Measurements from ENCODE around the gene HIRA. TPM values are rescaled to one million over a fixed set of nuclear protein-coding genes. Genes with fewer than 3 reads are reported as not detected.

The HIRA gene
- polyA plus RNA-seq, 4 donors, result 22.8 to 32.8 (median 31.2) TPM

DNA sequence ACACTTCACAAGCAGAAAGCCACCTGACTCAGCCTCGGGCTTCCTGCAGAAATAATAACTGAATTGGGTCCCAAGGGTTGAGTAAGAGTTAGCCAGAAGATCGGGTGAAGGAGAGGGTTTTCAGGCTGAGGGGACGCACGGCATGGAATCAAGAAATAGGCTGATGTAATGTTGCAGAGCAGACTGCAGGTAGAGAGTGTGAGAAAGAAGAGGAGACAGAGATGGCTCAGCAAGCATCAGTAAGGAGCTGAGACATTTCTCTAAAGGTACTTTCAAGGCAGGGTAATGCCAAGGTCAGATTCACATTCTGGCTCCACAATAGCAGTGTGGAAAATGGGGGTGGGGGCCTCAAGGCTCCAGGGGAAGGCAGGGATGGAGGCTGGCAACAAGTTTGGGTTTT, 18.6 kb downstream of the HIRA start:
- DNase-seq (ENCODE audit: low read depth in 4 of 4, low spot score in 3 of 4), result no peak

DNA sequence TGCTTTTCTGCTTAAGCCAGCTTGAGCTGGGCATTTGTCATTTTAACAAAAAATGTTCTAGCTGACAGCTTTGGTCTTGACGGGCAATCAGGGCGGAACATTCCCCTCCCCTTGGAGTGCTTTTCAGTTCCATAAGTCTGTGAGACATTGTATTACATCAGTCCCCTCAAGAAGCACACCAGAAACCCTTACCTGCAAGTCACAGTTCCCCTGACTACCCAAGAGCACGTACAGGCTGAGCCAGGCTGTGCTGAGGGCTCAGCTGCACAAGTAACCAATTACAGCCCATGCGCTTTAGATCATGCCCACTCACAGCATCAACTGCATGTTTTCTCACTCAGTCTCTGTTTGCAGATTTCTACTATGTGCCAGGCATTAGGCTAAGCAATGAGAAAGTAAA, 19.1 kb downstream of the HIRA start:
- DNase-seq (ENCODE audit: low read depth in 4 of 4, low spot score in 3 of 4), result no peak

DNA sequence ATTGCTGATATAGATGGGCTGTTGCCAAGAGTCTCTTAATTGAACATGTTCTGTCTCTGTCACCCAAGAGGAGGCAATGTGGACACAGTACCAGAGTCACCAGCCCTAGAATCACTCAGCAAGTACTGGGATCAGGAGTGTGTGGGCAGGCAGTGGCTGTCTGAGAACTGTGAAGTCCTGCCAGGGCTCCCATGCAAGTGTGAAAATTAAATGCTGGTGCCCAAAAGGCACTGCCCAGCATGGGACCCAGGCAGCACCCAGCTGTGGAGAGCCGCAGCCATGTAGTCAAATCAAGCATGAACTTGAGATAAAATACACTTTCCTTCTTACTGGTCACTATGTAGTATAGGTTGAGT, 19.9 kb downstream of the HIRA start:
- DNase-seq (ENCODE audit: low read depth in 4 of 4, low spot score in 3 of 4), result no peak

DNA sequence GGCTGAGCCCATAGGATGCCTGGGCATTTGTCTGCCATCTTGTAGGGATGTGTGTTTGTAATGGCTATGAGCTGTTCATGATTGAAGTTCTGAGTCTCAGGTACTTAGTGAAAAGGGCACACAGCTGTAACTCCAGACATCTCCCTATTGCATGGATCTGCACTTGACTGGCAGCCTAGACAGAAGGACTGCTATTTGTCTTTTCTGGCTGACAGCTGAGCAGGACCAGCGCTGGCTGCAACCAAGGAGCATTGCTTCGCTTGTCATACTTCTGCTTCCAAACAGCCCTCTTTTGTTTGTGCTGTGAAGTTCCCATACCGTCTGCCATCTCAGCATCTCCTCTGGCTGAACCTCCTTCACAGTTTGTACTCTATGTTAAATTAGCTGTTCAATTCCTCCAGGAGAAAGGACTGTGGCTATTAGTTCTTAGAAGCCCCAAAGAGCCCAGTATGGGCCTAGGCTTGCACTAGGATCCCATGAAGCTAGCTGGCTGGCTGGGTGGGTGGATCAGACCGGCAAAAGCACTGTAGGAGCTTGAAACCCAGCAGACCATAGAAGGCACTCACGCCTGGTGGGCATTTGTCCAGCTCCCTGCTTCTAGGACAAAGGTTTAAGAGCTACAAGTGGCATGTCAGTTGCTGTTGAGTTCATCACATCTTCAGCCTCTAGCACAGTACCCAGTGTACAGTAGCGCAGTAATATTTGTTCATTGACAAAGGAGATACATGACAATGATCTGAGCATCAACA, 20.4 kb downstream of the HIRA start:
- DNase-seq (ENCODE audit: low read depth in 4 of 4, low spot score in 3 of 4), result no peak

DNA sequence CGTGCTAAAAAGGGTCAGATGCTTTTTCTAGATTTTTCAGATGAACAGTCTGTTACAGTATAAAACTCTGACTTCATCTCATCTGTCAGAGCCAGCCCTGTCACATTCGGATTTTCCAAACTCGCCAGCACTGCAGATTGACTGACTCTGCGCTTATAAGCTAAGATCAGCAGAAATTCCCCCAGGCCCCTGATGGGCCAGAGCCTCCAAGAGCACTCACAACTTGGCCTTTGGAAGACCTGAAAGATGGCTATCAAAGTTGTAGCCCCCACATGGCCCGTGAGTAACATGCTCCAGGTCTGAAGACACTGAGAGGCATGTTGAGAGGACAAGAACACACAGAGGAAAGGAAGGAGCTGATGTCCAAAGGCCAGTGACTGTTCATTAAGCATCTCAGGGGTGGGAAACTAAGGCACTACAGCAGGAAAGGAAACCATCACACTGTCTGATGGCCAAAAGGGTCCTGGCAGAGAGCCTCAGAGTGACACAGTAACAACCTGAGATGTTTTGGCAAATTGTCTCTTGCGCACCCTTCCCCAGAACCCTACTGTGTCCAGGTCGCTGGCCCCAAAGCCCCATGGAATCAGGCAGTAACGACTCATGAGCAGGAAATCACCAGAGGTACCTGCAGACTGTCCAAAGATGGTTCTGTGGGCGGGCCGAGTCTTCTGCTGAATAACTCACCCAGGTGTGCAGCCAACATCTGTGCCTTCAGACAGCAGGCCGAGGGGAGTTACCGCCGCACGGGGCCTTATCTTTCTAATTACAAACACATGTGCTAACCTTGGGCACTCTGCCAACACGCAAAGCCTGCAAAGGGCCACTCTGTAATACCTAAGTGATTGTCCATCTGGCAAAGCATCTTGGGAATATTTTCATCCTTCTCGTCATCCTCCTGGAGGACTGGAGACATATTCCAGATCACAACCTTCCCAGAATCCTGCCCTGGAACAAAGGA, 23.6 kb downstream of the HIRA start:
- DNase-seq (ENCODE audit: low read depth in 4 of 4, low spot score in 3 of 4), result no peak

DNA sequence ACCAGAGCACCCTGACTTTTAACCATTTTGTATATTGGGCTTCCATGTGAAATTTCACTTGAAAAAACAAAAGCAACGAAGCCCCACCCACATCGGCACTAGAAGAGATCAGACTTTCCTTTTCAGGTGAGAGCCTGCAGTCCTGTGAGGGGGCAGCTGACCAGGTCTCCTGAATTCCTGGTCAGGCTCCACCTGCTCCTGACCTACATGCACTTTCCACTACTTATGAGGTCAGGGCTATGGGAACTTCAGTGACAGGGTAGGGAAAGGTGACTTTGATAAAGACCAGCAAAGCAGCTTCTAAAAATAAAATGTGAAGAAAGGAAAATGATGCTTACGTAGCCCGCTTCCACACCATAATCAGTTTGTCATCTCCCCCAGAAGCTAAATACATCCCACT, 24.7 kb downstream of the HIRA start:
- DNase-seq (ENCODE audit: low read depth in 4 of 4, low spot score in 3 of 4), result no peak

DNA sequence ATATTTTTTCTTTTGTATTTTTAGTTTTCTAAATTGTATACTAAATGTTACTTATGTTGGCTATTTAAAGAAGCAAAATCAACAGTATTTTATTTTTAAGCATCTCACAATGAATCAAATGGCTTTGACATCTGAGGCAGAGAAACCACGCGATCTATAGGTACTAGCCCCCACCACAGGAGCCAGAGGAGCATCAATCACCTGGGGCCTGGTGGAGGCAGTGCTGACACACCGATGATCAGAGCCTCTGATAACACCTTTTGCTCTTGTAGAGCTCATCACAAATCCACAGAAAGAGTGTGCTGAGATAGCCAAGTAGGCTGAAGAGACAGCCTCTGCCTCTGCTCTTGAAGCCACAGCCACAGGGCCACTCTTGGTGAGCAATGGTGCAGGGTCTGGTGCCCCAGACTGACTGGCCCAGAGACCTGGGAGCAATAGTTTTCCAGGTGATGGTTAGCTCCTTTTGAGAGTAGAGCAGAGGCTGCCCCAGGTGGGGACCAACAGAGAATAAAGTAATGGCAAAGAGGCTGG, 25.2 kb downstream of the HIRA start:
- no peak for DNase-seq (ENCODE audit: low read depth in 4 of 4, low spot score in 3 of 4)

DNA sequence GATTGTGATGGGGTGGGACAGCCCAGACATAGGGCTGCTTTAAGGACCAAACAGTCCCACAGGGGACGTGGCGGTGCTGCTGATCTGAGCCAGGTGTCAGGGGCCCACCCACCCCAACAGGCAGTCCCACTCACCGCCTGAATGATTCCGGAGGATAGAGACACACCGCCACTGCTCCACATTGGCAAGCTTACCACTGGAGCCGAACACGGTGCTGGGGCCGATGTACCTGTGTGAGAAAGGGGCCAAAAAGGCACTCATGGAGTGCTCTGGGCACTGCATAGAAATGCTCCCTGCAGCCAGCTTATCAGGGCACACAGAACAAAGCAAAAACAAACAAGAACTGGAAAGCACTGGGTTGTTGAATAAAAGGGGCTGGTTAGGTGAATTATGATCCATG, 25.9 kb downstream of the HIRA start:
- DNase-seq (ENCODE audit: low read depth in 4 of 4, low spot score in 3 of 4), result no peak

DNA sequence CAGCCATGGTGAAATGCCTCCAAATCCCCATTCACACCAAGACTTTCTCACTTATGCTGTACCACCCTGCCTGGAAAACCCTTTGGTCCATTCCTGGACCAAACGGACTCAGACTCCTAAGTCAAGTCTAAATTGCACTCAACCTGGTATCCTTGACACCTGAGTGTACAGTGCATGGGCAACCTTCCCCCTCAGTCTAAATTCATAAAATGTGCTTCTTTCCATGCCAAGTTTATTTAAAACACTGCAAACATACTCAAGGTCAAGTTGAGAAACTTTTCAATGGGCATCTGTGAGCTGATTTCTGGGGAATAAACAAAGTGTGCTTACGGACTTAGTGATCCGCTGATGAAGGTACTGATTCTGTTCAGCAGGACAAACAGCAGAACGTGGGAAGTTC, 26.4 kb downstream of the HIRA start:
- no peak for DNase-seq (ENCODE audit: low read depth in 4 of 4, low spot score in 3 of 4)

DNA sequence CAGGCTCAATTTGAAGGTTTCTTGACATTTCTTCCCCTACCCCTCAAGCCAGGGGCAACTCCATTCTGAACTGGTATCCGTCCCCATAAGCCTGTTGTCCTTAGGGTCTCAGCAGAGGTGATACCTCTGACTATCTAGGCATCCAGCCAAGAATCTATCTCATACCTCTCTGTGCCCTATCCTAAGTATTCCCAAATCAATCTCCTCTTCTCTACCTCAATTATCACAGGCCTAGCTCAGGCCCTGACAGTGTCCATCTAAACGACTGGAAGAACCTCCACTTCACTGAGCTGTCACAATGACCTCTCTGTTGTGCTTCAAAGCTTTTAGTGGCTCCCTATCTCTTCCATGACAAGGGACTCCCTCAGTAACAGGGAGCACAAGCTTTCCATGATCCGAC, 26.9 kb downstream of the HIRA start:
- no peak for DNase-seq (ENCODE audit: low read depth in 4 of 4, low spot score in 3 of 4)

DNA sequence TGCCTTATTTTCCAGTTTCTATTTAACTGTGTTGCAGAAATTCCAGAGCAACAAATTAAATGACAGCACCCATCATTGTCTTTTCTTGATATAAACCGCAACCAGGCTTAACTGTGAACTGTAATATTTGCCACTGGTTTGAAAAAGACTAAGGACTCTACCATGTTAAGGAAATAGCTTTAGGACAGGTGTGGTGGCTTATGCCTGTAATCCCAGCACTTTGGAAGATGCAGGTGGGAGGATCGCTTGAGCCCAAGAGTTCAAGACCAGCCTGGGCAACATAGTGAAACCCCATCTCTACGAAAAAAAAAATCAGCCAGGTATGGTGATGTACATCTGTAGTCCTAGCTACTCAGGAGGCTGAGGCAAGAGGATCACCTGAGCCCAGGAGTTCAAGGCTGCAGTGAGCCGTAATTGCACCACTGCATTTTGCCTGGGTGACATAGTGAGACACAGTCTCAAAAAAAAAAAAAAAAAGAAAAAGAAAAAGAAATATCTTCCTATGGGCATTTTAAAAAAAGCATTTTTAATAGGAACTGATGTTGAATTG, 28.8 kb downstream of the HIRA start:
- DNase-seq (ENCODE audit: low read depth in 4 of 4, low spot score in 3 of 4), result no peak

DNA sequence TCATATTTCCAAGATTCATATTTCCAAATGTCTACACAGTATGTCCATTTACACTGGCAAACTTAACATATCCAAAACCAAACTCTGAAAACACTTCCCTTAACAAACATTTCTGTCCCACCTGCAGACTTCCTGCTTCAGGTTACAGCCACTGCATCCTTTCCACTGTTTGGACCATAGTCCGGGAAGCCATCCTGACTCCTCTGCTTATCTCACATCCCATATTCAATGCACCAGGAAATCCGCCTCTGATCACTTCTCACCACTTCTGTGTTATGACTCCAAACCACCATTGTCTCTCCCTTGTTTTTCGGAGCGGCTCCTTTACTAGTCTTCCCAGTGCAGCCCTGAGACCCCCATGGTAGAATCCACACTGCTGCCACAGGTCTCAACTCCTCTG, 30.1 kb downstream of the HIRA start:
- DNase-seq (ENCODE audit: low read depth in 4 of 4, low spot score in 3 of 4), result no peak

DNA sequence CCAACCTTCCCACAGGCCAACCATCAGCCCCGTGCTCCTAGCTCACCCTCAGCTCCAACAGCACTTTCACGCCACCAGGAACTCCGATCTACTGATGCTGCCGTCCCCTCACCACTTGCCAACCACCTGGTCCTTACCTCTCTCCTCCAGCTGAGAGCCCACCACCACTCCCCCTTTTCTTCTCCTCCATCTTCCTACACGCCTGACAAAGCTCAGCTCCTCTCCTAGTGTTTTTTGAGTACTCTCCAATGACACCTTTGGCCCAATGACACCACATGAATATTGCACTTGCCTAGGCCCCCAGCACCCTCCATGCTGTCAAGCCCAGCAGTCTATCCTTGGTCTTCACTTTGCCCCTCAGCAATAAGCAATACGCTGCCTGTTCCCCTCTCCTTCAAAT, 30.7 kb downstream of the HIRA start:
- DNase-seq (ENCODE audit: low read depth in 4 of 4, low spot score in 3 of 4), result no peak

DNA sequence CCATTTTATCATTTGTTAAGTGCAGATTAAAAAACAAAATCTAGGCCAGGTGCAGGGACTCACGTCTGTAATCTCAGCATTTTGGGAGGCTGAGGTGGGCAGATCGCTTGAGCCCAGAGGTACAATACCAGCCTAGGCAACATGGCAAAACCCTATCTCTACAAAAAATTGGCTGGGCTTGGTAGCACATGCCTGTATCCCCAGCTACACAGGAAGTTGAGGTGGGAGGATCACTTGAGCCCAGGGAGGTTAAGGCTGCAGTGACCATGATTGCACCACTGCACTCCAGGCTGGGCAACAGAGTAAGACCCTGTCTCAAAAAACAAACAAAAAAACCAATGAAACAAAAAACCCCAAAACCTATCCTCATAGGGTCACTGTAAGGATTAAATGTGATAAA, 32.9 kb downstream of the HIRA start:
- no peak for DNase-seq (ENCODE audit: low read depth in 4 of 4, low spot score in 3 of 4)

DNA sequence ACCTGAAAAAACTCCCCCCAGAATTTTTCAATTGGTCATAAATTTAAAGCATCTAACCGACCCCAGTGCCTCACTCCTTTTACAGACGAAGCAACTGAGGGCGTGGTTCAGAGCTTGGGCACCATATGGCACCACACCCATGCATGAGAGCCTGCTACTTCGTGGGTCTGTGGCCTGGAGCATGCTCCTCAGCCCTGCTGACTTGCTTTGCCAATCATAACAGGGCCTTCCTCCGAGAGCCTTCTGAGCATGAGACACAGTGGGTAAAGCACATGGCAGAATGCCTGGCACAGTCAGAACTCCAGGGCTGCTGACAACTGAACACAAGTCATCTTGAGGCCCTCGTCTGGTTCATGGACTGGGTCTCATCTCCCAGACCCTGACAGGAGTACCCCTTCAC, 33.3 kb downstream of the HIRA start:
- DNase-seq (ENCODE audit: low read depth in 4 of 4, low spot score in 3 of 4), result no peak

DNA sequence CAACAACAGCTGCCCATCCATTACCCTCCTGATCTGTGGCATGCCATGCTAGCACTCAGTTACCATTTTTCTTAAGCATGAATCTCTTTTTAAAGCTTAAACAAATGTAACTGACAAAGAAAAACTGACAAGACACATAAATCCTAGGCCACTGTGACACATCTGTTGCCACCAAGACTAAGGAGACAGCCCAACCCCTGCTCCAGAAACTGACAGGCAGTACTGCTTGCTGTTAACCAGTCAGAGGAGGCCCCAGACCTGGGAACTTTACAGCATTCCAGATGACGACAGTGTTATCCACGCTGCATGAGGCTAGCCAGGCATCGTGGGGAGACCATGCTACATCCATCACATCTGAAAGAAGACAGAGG, 33.8 kb downstream of the HIRA start:
- DNase-seq (ENCODE audit: low read depth in 4 of 4, low spot score in 3 of 4), result no peak

DNA sequence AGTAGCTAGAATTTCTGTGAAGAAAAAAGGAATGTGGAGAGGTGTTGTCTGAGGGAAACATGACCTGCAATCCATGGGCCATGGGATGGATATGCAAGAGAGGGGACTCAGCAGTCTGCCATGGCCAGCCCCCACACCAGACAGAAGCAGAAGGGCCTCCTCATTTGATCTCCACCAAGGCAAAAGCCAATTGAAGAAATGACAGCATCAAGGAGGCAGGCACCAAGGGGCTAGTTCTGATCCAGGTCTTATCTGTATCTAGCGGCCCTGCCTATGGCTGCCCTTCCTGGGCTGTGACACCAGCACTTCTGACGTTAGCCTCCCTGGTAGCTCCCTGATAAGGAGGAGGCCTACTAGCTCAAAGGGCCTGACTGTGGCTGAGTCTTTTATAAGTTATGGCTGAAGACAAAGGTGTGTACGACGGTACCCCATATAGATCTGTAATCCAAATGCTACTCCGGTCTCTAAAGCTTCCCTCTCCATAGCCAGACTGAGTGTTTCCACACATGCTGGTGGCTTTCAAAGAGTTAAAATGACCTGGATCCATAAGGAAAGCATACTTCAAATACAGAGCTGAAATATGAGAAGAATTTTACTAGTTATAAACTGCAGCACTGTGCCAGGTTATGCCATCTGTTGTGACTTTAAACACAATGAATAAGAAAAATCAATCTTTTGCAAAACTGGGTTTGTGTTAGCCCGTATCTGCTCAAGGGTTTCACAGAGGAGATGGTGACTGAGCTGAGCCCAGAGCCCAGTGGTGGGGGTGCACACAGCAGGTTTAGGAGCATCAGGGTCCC, 34.4 kb downstream of the HIRA start:
- no peak for DNase-seq (ENCODE audit: low read depth in 4 of 4, low spot score in 3 of 4)

DNA sequence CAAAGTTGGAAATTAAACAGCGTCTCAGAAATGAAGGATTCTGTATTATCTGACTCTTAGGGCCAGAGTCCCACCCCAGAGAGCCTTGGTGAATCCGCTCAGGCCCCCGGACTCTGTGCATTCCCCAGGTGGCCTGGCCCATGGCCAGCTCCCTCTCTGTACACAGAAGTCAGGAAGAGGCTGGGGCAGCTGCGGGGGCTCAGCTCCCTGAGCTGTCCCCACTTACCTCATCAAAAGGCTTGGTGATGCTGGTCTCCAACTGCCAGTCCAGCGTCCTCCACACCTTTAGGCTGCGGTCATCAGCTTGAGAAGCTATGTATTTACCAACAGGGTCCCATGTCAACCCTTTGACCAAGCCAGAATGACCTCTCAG, 35.0 kb downstream of the HIRA start:
- DNase-seq (ENCODE audit: low read depth in 4 of 4, low spot score in 3 of 4), result no peak

DNA sequence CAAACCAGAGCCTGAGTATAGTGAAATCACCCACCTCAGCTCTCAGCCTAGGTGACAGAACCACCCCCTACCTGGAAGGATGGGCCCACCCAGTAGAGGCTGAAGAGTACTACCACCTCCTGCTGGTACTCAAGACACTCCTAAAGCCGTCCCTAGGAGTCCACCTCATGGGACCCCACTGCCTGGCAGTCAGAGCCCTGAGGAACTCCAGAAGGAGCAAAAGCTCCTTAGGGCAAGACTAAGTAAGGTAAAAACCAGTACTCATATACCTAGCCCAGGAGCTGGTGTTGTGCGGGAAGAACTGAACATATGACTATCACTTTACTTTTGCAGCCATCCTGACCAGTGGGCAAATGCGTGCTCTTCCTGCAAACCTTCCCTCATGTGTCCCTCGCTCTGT, 36.3 kb downstream of the HIRA start:
- DNase-seq (ENCODE audit: low read depth in 4 of 4, low spot score in 3 of 4), result no peak

DNA sequence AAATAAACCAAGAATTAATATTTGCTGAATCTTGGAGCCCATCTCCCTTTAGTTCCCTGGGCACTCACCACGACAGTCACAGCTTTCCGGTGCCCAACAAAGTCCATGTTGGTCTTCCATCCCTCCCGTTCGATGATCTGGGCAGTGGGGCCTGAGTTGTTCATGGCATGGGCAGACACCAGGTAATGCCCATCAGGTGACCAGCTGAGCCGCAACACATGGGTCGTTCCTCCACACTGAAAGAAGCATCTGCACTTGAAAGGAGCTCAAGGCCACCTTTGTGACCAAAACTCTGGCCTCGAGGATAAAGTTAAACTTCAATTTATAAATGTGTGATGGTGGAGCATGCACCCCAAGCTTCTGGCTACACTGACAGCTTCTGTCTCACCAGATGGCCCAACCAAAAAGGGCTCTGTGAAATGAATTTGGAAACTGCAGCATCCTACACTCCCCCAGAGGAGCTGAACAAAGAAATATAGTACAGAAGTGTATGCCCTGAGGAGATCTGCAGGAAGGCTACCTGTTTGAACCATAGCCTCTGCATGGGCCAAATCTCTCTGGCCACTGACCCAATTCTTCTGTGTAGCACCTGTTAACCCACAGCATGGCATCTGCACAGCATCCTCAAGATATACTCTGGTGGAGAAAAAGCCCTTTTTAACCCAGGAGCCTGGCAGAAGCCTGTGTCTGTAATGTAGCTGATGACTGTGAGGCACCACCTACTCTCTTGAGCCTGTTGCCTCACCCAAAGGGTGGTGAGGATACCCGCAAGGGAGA, 37.1 kb downstream of the HIRA start:
- DNase-seq (ENCODE audit: low read depth in 4 of 4, low spot score in 3 of 4), result no peak
